OCI-LY3 (cell line): ENCODE data around the gene DSCAM.

Experiments
- H2AFZ ChIP-seq: fragments of 200-600, 300-600 bp; shearing (Covaris generic); 2 replicates; pipeline ENCODE4 v1.6.0; 2014; ENCODE audit warnings: antibody characterized with exemption, low read depth, low read length
- H3K27ac ChIP-seq: fragments of 200-600, 300-600 bp; sonication (generic); 2 replicates; pipeline ENCODE4 v1.5.1; 2014; ENCODE audit warnings: mild to moderate bottlenecking, low read length, moderate library complexity, mixed read lengths
- H3K27me3 ChIP-seq: fragments of 200-600, 300-600 bp; sonication (generic); 2 replicates; pipeline ENCODE4 v1.6.1; 2014; ENCODE audit warnings: low read depth, low read length, mixed read lengths
- H3K36me3 ChIP-seq: fragments of 200-600, 300-600 bp; sonication (generic); replicated peaks from 2 replicates; pipeline ENCODE3; 2014; ENCODE audit warnings: low read depth, low read length, mixed read lengths
- H3K4me1 ChIP-seq: fragments of 300-600, 200-600 bp; sonication (generic); 2 replicates; pipeline ENCODE4 v1.6.1; 2014; ENCODE audit warnings: low read length, mixed read lengths
- H3K4me2 ChIP-seq: fragments of 200-600, 300-600 bp; sonication (generic); 2 replicates; pipeline ENCODE4 v1.6.1; 2014; ENCODE audit warnings: low read length, mixed read lengths
- H3K4me3 ChIP-seq: fragments of 300-600, 200-600 bp; sonication (generic); 2 replicates; pipeline ENCODE4 v1.5.1; 2014; ENCODE audit warnings: antibody characterized with exemption, mild to moderate bottlenecking, low read length, moderate library complexity
- H3K79me2 ChIP-seq: fragments of 300-600, 200-600 bp; shearing (Covaris generic); 2 replicates; pipeline ENCODE4 v1.6.1; 2014; ENCODE audit warnings: mild to moderate bottlenecking, low read length, mixed read lengths
- H3K9ac ChIP-seq: fragments of 300-600, 200-600 bp; shearing (Covaris generic); 2 replicates; pipeline ENCODE4 v1.6.0; 2014; ENCODE audit warnings: mild to moderate bottlenecking, low read length, moderate library complexity
- H3K9me3 ChIP-seq: fragments of 200-600, 300-600 bp; shearing (Covaris generic); 2 replicates; pipeline ENCODE4 v1.6.1; 2014; ENCODE audit warnings: low read length, mixed read lengths; ENCODE audit not compliant: insufficient read depth
- H4K20me1 ChIP-seq: fragments of 200-600, 300-600 bp; sonication (generic); 2 replicates; pipeline ENCODE4 v1.6.1; 2016; ENCODE audit warnings: low read length, mixed read lengths; ENCODE audit not compliant: insufficient read depth
- EZH2phosphoT487 ChIP-seq: fragments of 200-600 bp; shearing (Covaris generic); IDR thresholded peaks from 2 replicates; pipeline ENCODE4 v1.6.1; 2018; ENCODE audit warnings: antibody characterized with exemption, mixed run types, low read depth
- TF ChIP-seq, protein P1 (sequence below): fragments of 200-600, 300-600 bp; sonication (generic); IDR thresholded peaks from 2 replicates; pipeline ENCODE4 v1.5.1; 2014; ENCODE audit warnings: antibody characterized with exemption, low read length, low read depth

Gene DSCAM

DNA sequence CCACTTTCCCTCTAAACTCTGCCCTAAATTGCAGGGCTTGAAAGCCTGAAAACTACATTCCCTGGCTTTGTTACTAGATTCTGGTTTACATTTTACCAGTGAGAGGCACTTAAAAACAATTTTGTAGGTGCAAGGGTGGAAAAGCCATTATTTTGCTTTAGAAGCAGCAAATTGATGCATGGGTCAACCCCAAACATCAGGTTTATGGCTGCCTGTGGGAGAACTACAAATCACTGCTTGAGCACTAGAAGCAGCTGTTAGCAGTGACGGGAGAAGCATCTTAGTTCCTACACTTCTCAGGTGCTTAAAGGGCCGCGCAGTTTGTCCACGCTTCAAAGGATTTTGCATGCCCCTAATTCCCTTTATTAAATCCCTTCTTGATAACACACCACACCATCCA, 562.5 kb downstream of the DSCAM start:
- H3K4me2 ChIP-seq, result no peak overlapping the region
- no peaks in the 10 kb centered on the region for H3K36me3 ChIP-seq
- H2AFZ ChIP-seq, result no peak overlapping the region
- H3K27me3 ChIP-seq, result no peaks in the 10 kb centered on the region
- no peak overlapping the region for H3K27ac ChIP-seq
- no peak overlapping the region for H3K9ac ChIP-seq
- H3K4me3 ChIP-seq, result no peak overlapping the region
- H3K79me2 ChIP-seq, result no peaks in the 10 kb centered on the region
- no peaks in the 10 kb centered on the region for H3K9me3 ChIP-seq
- no peaks in the 10 kb centered on the region for H3K4me1 ChIP-seq
- no peak for TF ChIP-seq EZH2phosphoT487
- TF ChIP-seq, protein P1, sequence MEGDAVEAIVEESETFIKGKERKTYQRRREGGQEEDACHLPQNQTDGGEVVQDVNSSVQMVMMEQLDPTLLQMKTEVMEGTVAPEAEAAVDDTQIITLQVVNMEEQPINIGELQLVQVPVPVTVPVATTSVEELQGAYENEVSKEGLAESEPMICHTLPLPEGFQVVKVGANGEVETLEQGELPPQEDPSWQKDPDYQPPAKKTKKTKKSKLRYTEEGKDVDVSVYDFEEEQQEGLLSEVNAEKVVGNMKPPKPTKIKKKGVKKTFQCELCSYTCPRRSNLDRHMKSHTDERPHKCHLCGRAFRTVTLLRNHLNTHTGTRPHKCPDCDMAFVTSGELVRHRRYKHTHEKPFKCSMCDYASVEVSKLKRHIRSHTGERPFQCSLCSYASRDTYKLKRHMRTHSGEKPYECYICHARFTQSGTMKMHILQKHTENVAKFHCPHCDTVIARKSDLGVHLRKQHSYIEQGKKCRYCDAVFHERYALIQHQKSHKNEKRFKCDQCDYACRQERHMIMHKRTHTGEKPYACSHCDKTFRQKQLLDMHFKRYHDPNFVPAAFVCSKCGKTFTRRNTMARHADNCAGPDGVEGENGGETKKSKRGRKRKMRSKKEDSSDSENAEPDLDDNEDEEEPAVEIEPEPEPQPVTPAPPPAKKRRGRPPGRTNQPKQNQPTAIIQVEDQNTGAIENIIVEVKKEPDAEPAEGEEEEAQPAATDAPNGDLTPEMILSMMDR, result no peak
- H4K20me1 ChIP-seq, result no peaks in the 10 kb centered on the region

DNA sequence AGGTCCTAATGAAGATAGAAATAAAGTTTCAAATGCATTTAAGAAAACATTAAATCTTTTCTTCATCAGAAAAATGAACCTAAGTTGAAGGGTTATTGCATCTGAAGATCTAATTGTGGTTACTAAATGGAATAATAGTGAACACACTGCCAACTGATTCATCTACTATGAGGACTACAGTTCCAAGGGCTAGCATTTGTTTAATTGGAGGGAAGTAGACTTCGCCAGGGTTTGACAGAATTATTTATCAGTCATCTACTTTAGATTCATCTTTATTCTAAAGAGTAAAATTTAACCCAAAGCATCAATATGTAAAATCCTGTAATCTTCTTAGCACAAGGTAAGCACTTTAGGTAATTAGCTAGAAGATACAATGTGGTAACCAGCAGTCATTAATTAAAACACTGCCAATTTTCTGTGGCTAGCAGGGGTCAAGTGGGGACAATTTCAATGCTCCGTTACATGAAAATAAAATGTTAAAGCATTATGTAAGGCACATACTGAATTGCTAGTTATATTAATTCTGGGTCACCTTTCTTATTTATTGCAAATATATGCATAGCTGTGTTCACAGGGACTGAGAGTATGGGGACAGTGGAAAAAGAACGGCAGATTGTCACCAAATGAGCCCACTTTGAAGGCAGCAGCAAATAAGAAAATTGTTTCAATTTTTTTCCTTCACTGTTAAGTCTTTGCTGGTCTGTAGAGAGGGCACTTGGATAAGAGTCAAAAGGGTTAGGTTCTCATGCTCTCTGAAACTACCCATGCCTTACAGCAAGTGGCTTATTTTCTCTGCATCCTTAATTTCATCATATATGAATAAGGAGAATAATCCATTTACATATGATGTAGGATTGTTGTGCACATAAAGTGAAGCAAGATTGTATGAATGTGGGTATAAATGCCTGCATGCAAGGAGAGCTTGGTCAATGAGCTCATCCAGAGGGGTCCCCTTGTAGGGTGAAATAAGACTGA, 563.8 kb downstream of the DSCAM start:
- Histone ChIP-seq H3K27ac (no peak overlapping the region), H3K9me3 (no peaks in the 10 kb centered on the region), H3K79me2 (no peaks in the 10 kb centered on the region), H3K9ac (no peak overlapping the region), H4K20me1 (no peaks in the 10 kb centered on the region), H3K4me3 (no peak overlapping the region), H3K27me3 (no peaks in the 10 kb centered on the region), H2AFZ (no peak overlapping the region), H3K4me2 (no peak overlapping the region), H3K36me3 (no peaks in the 10 kb centered on the region), H3K4me1 (no peaks in the 10 kb centered on the region)
- TF ChIP-seq, protein P1, result no peak
- TF ChIP-seq EZH2phosphoT487, result no peak

DNA sequence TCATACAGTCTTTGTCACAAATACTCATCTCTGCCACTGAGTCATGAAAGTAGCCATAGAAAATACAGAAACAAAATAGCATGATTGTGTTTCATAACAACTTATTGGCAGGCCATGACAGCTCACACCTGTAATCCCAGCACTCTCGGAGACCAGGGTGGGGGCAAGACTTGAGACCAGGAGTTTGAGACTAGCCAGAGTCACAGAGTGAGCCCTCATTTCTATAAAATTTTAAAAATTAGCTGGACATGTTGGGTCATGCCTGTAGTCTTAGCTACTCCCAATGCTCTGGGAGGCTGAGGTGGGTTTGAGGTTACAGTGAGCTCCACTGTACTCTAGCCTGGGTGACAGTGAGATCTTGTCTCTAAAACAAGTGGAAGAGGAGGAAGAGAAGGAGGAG, 568.6 kb downstream of the DSCAM start:
- Histone ChIP-seq H3K9me3 (no peaks in the 10 kb centered on the region), H3K9ac (no peak overlapping the region), H3K4me1 (no peaks in the 10 kb centered on the region)

DNA sequence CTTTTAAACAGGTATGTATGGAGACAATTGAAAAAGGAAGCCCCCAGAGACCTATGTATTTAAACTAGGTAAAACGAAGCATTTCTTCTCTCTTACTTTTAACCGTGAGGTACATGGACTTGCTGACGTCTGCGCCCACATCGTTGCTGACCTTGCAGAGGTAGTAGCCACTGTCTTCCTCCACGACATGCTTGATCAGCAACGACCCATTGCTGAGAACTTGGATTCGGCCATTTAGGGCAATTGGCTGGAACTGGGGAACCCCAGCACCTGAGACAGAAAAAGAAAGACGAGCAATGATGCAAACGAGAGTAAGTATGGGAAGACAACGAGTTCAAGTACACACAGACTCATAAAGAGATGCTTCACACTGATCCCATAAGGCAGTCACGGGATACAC, 571.0 kb downstream of the DSCAM start:
- Histone ChIP-seq H3K27me3 (no peaks in the 10 kb centered on the region), H3K9me3 (no peaks in the 10 kb centered on the region), H3K4me2 (no peak overlapping the region), H3K27ac (no peak overlapping the region), H3K4me3 (no peak overlapping the region), H3K9ac (no peak overlapping the region), H3K4me1 (no peaks in the 10 kb centered on the region), H4K20me1 (no peaks in the 10 kb centered on the region), H3K79me2 (no peaks in the 10 kb centered on the region), H2AFZ (no peak overlapping the region), H3K36me3 (no peaks in the 10 kb centered on the region)
- TF ChIP-seq, protein P1, result no peak
- TF ChIP-seq EZH2phosphoT487, result no peak

More for the DNA sequence above, 568.6 kb downstream of the DSCAM start:
- no peak for TF ChIP-seq EZH2phosphoT487
- TF ChIP-seq, protein P1, result no peak
- H2AFZ ChIP-seq, result no peak overlapping the region
- no peaks in the 10 kb centered on the region for H3K36me3 ChIP-seq
- no peak overlapping the region for H3K4me2 ChIP-seq
- no peaks in the 10 kb centered on the region for H3K79me2 ChIP-seq
- no peaks in the 10 kb centered on the region for H4K20me1 ChIP-seq
- H3K27ac ChIP-seq, result no peak overlapping the region
- no peak overlapping the region for H3K4me3 ChIP-seq
- no peaks in the 10 kb centered on the region for H3K27me3 ChIP-seq
